Endodermal cell (in vitro differentiated cells): Measurements from ENCODE around the gene CARS1. TPM values are rescaled to one million over a fixed set of nuclear protein-coding genes. Genes with fewer than 3 reads are reported as not detected.

ENCODE experiments used
- DNase-seq: peaks from one replicate; pipeline ENCODE4 v3.0.0-alpha.2; 2017
- H3K27ac ChIP-seq: 2 replicates; pipeline ENCODE4 v1.5.1; 2013; ENCODE audit warnings: mild to moderate bottlenecking, low read depth, low read length, moderate library complexity
- H3K27me3 ChIP-seq: 2 replicates; pipeline ENCODE4 v1.6.1; 2013; ENCODE audit warnings: mild to moderate bottlenecking, low read length, moderate library complexity; ENCODE audit not compliant: insufficient read depth, control insufficient read depth, poor library complexity, severe bottlenecking
- H3K36me3 ChIP-seq: 2 replicates; pipeline ENCODE4 v1.7.0; 2013; ENCODE audit warnings: mild to moderate bottlenecking, low read length, moderate library complexity; ENCODE audit not compliant: control insufficient read depth, insufficient read depth
- H3K4me1 ChIP-seq: one replicate; pipeline ENCODE4 v1.7.0; 2013; ENCODE audit warnings: low read length; ENCODE audit not compliant: control insufficient read depth, insufficient read depth
- H3K4me3 ChIP-seq: 2 replicates; pipeline ENCODE4 v1.5.1; 2013; ENCODE audit warnings: mild to moderate bottlenecking, low read length, moderate library complexity
- H3K9ac ChIP-seq: 2 replicates; pipeline ENCODE4 v1.6.1; 2013; ENCODE audit warnings: mild to moderate bottlenecking, low read length, moderate library complexity; ENCODE audit not compliant: poor library complexity, severe bottlenecking; ENCODE audit errors: extremely low read depth
- H3K9me3 ChIP-seq: 2 replicates; pipeline ENCODE4 v1.6.1; 2013; ENCODE audit warnings: mild to moderate bottlenecking, low read length, moderate library complexity; ENCODE audit not compliant: control insufficient read depth
- H3K27ac Mint-ChIP-seq: 2 replicates; pipeline ENCODE4 v1.8.0; 2020; ENCODE audit warnings: mixed read lengths
- H3K27me3 Mint-ChIP-seq: 2 replicates; pipeline ENCODE4 v1.8.0; 2021; ENCODE audit warnings: mild to moderate bottlenecking, mixed read lengths; ENCODE audit not compliant: insufficient read depth
- H3K36me3 Mint-ChIP-seq: 2 replicates; pipeline ENCODE4 v1.8.0; 2020; ENCODE audit warnings: low read depth, mixed read lengths
- H3K4me1 Mint-ChIP-seq: 2 replicates; pipeline ENCODE4 v1.8.0; 2020; ENCODE audit warnings: mixed read lengths
- H3K4me3 Mint-ChIP-seq: 2 replicates; pipeline ENCODE4 v1.8.0; 2020; ENCODE audit warnings: mild to moderate bottlenecking, moderate library complexity, mixed read lengths
- H3K9me3 Mint-ChIP-seq: 2 replicates; pipeline ENCODE4 v1.8.0; 2020; ENCODE audit warnings: mild to moderate bottlenecking, mixed read lengths
- CTCF ChIP-seq: fragments of 200-600 bp; sonication (generic); conservative IDR thresholded peaks from 2 replicates; pipeline ENCODE4 v1.5.0; 2021; ENCODE audit warnings: antibody characterized with exemption, mild to moderate bottlenecking
- WGBS, 2 experiments: methylation state at CpG; one replicate each; pipeline versions ENCODE4 v1.1.5 to v1.1.7; 2013; ENCODE audit warnings: missing lambda C conversion rate in 2 of 2, mixed read lengths in 1 of 2; ENCODE audit not compliant: insufficient coverage in 1 of 2, insufficient read length in 1 of 2; 5-methylcytosine and 5-hydroxymethylcytosine counted together
- total RNA-seq, 2 donors: library from RNA; stranded (reverse); fragmentation: NEBNext Ultra II Directional in 1 of 2; extraction: Animal tissue kit (Norgen Biotek cat#: 25700) in 1 of 2; gene quantifications; 2 replicates in 1 of 2; 3 replicates in 1 of 2; pipeline ENCODE4 v1.2.1, GENCODE V29; 2021

The CARS1 gene
- total RNA-seq, 2 donors from 2014 or later, result 48.0 to 52.8 TPM

- Mint-ChIP-seq H3K27ac (no peak overlapping the region), H3K9me3 (no peaks in the 10 kb centered on the region), H3K27me3 (no peaks in the 10 kb centered on the region), H3K4me3 (no peak overlapping the region), H3K4me1 (peaks cover 18% of the 10 kb centered on the region), H3K36me3 (peaks cover 30% of the 10 kb centered on the region)
- Histone ChIP-seq H3K27me3 (no peaks in the 10 kb centered on the region), H3K4me3 (no peak overlapping the region), H3K4me1 (peaks cover 8% of the 10 kb centered on the region), H3K9me3 (no peaks in the 10 kb centered on the region), H3K27ac (peak overlapping the region; percentile 44), H3K9ac (no peak overlapping the region), H3K36me3 (peaks cover 19% of the 10 kb centered on the region)
- no peak for DNase-seq
- TF ChIP-seq CTCF, result no peak
- 81 to 90% methylated on average over 15 to 18 of the region's 18 CpGs for WGBS, 2 experiments
These were observed 7.6 kb downstream of the CARS1 start for GRCh38 chr11:3049430-3050243.

- Histone ChIP-seq H3K27me3 (no peaks in the 10 kb centered on the region), H3K4me1 (peaks cover 8% of the 10 kb centered on the region), H3K4me3 (no peak overlapping the region), H3K9me3 (no peaks in the 10 kb centered on the region), H3K9ac (no peak overlapping the region), H3K27ac (no peak overlapping the region), H3K36me3 (peaks cover 14% of the 10 kb centered on the region)
- no peak overlapping the region for H3K27ac Mint-ChIP-seq
- no peak overlapping the region for H3K4me3 Mint-ChIP-seq
- peaks cover 18% of the 10 kb centered on the region for H3K4me1 Mint-ChIP-seq
- 94% methylated on average over 8 to 16 of the region's 16 CpGs for WGBS, 2 experiments
- no peaks in the 10 kb centered on the region for H3K27me3 Mint-ChIP-seq
- DNase-seq, result no peak
- no peak for TF ChIP-seq CTCF
- peaks cover 24% of the 10 kb centered on the region for H3K36me3 Mint-ChIP-seq
- H3K9me3 Mint-ChIP-seq, result no peaks in the 10 kb centered on the region
These were observed 9.6 kb downstream of the CARS1 start for GRCh38 chr11:3047637-3048036.

DNA sequence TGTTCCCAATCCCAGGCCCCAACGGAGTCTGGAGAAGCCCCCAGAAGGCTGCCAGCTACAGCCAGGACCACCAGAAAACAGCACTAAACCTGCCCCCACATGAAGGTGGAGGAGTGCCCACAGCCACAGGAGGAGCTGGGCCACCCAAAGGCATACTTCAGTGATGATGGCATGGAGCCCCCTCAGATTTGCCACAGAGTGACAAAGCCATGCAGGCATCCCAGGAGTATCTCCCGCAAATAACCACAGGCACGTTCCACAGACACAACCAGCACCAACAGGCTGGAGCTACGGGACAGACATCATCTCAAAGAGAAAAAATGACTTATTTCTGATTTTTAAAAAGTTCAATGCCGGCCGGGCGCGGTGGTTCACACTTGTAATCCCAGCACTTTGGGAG, 10.6 kb downstream of the CARS1 start:
- Mint-ChIP-seq H3K27me3 (no peaks in the 10 kb centered on the region), H3K9me3 (no peaks in the 10 kb centered on the region), H3K4me3 (no peak overlapping the region), H3K36me3 (peaks cover 29% of the 10 kb centered on the region), H3K4me1 (peaks cover 13% of the 10 kb centered on the region), H3K27ac (no peak overlapping the region)
- no peak overlapping the region for H3K9ac ChIP-seq
- peaks cover 6% of the 10 kb centered on the region for H3K4me1 ChIP-seq
- peaks cover 14% of the 10 kb centered on the region for H3K36me3 ChIP-seq
- H3K9me3 ChIP-seq, result no peaks in the 10 kb centered on the region
- no peak for DNase-seq
- H3K27ac ChIP-seq, result no peak overlapping the region
- H3K4me3 ChIP-seq, result no peak overlapping the region
- TF ChIP-seq CTCF, result no peak
- H3K27me3 ChIP-seq, result no peaks in the 10 kb centered on the region
- WGBS, 2 experiments, result 79% methylated on average over 8 of the region's 8 CpGs; no CpG with 5 or more reads in 1 of the 2 experiments
